ENCODE measurements around the gene TXNDC11.
"Not testable (repeated sequence)": the region's sequence is repeated elsewhere in the genome, so short reads cannot be mapped to it uniquely, and the experiment has no call there.

Gene TXNDC11, protein sequence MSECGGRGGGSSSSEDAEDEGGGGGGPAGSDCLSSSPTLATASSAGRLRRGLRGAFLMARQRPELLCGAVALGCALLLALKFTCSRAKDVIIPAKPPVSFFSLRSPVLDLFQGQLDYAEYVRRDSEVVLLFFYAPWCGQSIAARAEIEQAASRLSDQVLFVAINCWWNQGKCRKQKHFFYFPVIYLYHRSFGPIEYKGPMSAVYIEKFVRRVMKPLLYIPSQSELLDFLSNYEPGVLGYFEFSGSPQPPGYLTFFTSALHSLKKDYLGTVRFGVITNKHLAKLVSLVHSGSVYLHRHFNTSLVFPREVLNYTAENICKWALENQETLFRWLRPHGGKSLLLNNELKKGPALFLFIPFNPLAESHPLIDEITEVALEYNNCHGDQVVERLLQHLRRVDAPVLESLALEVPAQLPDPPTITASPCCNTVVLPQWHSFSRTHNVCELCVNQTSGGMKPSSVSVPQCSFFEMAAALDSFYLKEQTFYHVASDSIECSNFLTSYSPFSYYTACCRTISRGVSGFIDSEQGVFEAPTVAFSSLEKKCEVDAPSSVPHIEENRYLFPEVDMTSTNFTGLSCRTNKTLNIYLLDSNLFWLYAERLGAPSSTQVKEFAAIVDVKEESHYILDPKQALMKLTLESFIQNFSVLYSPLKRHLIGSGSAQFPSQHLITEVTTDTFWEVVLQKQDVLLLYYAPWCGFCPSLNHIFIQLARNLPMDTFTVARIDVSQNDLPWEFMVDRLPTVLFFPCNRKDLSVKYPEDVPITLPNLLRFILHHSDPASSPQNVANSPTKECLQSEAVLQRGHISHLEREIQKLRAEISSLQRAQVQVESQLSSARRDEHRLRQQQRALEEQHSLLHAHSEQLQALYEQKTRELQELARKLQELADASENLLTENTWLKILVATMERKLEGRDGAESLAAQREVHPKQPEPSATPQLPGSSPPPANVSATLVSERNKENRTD

DNA sequence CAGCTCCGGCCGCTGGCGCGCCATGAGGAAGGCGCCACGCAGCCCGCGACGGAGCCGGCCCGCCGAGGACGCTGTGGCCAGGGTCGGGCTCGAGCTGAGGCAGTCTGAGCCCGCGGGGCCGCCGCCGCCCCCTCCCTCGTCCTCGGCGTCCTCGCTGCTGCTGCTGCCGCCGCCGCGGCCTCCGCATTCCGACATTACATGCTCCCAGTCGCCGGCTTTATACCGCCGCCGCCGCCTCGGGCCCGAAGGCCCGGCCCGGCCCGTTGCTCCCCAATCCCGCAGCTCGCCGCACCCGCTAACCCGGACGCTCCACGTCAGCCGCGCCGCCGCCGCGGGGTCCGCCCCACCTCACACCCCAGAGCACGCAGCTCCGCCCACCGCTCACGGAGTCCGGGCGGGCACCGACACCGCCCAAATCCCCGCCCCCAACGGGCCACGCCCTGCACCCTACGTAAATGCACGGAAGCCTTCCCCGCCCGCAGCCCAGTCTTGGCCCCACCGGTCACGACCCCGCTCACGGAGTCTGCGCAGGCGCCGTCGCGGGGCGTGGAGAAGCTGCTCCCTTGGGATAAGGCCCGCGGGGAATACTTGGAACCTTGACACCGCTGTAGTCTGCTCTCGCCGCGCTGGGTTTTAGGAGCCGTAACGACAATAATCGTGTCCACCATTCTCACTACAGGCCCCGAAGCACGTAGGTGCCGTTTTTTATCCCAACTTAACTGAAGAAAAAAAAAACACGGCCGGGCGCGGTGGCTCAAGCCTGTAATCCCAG lies at the start of gene TXNDC11:
TXNDC11 (minus strand) TSS at position 322 of the 772 bp plus-strand sequence; CDS start at position 195, 127 bp downstream.
- DNase-seq = peak; percentile 98

DNA sequence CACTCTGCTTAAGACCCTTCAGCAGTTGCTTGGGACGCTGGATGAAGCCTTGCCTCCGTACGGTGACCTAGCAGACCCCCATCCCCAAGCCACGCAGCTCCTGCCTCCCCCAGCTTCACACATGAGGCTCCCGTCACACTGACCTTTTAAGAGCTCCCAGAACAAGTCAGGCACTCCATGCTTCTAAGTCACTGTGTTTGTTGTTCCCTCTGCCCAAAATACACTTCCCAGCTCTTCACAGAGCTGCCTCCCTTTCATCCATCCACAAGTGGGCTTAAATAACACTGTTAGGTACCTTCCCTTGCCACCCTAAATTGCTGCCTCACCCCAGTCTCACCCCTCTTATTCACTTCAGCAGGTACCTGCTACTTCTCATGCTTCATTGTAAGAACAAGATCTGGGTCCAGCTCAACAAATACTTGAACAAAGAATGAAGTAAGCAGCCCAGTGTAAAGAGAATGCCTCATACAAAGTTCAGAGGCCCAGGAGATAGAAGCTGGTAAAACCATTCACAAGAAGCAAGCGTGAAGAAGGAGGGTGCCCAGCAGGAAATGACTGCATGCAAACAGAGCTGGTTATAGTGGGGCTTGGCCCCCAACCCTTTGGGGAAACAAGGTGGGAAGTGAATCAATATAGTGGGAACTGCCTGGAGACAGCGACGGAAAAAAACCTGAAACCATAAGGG lies 48.6 kb upstream of the TXNDC11 start:
- DNase-seq = no peak

DNA sequence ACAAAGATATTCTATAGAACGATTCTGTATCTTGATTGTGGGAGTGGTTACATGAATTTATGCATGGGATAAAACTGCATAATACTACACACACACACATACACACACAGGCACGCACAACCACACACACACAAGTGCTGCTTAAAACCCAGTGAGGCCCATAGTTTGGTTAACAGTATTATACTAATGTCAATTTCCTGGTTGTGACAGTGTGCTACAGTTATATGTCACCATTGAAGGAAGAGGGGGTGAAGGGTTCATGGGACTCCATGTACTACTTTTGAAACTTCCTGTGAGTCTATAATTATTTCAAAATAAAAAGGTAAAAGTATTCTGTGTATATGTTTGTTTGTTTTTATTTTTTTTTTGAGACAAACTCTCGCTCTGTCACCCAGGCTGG lies 46.3 kb upstream of the TXNDC11 start:
- DNase-seq = no peak

DNA sequence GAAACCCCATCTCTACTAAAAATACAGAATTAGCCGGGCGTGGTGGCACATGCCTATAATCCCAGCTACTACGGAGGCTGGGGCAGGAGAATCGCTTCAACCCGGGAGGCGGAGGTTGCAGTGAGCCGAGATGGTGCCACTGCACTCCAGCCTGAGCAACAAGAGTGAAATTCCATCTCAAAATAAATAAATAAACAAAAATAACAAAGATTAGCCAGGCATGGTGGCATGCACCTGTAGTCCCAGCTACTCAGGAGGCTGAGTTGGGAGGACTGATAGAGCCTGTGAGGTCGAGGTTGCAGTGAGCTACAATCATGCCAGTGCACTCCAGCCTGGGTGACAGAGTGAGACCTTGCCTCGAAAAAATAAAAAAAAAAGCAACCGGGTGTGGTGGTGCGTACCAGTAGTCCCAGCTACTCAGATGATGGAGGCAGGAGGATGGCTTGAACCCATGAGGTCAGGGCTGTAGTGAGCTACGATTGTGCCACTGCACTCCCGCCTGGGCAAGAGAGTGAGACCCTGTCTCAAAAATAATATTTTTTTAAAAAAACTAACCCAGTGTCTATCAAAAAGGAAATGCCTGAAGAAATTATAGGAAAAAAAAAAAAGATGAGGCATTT lies 42.4 kb upstream of the TXNDC11 start:
- DNase-seq = not testable (repeated sequence)

DNA sequence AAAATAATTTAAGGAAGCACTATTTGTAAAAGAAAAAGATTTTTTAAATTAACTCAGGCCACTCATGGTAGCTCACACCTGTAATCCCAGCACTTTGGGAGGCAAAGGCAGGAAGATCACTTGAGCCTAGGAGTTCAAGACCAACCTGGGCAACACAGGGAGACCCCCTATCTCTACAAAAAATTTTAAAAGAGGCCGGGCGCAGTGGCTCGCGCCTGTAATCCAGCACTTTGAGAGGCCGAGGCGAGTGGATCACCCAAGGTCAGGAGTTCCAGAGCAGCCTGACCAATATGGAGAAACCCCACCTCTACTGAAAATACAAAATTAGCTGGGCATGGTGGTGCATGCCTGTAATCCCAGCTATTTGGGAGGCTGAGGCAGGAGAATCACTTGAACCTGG lies 41.7 kb upstream of the TXNDC11 start:
- not testable (repeated sequence) for DNase-seq

DNA sequence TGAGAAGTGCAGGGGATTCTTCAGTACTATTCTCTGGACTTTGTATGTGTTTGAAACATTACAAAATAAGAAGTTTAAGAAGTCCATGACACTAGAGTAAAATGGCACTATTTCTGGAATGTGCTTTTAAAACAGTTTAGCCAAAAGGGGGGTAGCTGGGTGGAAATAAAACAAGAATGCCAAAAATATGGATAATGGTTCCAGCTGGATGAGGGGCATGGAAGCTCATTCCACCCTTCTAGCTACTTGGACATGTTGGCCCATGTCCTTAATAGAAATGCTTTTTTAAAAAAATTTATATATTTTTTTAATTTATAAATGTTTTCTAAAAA lies 41.3 kb upstream of the TXNDC11 start:
- no peak for DNase-seq

DNA sequence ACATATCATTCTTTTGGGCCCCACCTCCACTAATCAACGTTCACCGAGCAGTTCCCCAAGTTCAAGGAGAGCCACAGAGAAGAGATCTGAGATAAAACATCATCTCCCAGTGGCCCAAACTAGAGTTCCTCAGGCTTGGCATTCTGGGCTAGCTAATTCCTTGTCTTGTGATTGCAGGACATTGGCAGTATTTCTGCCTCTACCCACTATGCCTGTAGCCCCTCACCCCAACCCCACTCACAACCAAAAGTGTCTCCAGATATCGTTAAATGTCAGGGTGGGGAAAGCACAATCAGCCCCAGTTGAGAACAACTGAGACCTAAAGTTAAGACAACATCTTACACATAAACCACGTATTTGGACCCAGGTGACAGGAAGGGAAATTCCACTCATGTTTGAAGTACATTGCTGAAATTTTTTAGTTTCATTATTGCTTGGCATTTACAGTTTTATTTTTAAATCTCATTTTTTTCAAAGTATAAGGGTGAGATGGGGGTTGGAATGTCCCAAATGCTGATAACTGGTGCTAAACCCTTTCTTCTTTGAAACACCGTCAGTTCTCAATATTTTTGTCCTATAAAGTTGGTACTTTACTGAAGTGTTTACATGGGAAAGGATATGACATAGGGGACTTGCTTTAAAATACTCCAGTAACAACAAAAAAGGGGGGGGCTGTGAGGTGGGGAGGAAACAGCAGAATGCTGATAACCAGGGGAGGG lies 40.8 kb upstream of the TXNDC11 start:
- peak; percentile 30 for DNase-seq

DNA sequence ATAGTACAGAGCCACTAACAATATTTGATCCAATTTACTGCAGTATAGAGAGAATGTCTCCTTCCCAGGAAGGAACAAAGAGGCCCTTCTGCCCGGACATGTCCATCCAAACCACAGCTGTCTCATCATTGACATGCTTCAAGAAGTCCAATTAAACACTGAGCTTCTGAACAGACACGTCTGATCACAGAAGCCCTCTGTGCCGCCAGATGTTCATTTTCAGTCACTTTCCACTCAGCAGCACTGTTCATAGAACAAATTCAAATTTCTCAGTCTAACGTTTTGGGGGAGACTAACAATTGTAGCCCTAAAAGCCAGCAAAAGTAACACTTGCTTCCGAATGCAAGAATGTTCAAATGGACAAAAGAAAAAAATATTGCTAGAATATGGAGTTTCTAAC lies 39.1 kb upstream of the TXNDC11 start:
- DNase-seq = no peak

DNA sequence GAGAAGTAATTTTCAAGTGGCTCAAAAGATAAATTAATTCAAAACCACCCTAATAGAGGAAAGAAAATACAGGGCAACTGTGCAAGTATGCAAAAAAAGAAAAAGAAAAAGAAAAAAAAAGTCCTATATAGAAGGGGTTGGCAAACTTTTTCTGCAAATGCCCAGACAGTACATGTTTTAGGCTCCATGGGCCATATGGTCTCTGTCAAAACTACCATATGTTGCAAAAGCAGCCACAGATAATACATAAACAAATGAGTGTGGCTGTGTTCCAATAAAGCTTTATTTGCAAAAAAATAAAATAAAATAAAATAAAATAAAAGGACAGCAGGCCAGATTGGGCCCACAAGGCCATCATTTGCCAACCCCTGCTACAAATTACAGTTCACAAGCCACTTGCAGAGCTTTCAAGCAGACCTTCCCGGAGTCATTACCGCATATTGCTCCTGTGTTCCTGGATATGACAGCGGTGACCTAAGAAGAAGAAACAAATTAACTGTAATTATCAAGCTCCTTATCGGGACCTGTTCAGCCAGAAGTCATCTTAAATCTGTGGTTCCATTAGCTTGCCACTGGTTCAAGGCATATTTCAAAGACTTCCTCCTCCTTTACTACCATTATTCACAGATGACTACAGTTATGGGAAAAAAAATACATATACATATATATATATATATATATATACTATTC lies 38.5 kb upstream of the TXNDC11 start:
- DNase-seq = no peak

DNA sequence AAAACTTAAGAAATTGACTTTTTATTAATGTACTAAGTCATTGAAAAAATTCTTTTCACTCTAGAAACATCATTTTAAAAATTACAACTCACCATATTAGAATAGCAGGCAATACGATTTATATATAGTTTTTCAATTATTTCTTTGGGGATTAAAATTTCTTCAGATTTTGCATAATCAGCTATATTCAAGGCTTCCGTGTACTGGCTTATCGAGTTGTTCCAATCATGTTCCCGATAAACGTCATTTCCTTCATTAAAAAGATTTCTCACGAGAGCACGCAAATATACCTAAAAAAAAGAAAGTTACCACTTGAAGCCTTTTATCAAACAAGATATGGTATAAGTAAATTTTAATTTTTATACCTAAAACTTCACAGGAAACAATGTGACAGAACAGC lies 36.4 kb upstream of the TXNDC11 start:
- no peak for DNase-seq

DNA sequence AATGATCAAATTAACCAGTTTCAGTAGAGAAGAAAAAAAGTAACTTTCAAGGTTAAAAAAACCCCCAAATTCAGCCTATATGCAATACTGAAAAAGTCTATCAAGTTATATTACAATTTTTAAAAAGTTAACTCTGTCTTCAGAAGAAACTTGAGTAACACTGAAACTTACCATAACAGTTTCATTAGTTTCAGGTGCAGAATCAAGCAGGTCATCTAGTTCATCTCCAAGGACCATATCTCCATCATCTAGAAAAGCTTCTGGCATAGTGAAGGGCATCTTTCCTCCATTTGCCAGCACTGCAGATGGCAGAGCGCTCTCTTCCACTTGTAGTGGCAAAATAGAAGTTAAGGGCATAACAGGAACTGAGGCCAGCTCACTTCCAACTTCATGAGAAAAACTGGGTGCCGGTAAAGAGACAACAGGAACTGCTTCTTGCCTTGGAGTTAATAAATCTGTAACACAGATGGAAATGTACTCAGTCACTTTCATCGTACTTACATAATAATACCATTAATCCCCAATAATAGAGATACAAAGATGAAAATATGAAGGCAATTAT lies 31.5 kb upstream of the TXNDC11 start:
- no peak for DNase-seq

DNA sequence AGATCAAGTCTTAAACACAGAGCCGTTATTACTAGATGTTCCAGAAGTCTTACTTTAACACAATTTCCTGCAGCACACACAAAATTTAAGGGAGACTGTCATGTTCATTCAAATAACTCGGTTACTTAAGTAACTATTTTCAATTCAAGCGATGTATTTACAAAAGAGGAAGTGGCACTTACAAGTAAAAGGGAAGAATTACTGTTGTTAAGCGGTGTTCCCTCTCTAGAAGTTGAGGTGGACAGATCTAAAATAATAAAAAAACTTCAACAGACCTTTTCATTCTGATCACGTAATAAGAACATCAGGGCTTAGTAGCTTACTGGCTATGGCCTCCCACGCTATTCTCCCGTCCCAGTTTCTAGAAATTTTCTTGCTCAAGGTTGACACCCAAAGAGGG lies 26.2 kb upstream of the TXNDC11 start:
- no peak for DNase-seq

DNA sequence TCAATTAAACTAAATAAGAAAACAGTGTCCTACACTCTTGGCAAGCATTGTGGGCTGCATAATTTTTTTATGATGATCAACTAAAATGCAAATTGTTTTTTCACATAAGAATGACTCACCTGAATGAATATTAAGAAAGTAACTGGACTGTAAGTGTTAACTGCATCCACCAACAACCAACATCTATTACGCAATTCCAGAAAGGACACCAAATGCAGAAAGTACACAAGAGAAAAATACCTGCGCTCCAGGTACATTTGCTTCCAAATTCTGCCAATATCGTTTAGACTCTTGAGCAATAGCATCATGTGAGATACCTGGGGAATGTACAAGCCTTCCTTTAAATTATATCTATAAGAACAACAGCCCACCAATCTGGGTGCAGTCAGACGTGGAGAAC lies 19.8 kb upstream of the TXNDC11 start:
- no peak for DNase-seq

DNA sequence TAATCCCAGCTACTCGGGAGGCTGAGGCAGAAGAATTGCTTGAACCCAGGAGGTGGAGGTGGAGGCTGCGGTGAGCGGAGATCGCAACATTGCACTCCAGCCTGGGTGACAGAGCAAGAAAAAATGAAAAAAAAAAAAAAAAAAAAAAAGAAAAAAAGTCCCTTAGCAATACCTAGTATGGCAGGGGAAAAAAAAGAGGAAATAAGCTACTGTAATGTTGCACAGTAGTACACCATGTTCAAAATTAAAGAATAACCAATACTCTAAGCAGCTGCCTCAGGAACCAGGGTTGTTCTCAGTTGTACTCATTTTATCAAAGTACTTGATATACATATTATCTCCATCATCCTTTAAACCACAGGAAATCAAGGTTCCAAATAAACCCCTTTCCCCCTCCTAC lies 17.3 kb upstream of the TXNDC11 start:
- DNase-seq = no peak

DNA sequence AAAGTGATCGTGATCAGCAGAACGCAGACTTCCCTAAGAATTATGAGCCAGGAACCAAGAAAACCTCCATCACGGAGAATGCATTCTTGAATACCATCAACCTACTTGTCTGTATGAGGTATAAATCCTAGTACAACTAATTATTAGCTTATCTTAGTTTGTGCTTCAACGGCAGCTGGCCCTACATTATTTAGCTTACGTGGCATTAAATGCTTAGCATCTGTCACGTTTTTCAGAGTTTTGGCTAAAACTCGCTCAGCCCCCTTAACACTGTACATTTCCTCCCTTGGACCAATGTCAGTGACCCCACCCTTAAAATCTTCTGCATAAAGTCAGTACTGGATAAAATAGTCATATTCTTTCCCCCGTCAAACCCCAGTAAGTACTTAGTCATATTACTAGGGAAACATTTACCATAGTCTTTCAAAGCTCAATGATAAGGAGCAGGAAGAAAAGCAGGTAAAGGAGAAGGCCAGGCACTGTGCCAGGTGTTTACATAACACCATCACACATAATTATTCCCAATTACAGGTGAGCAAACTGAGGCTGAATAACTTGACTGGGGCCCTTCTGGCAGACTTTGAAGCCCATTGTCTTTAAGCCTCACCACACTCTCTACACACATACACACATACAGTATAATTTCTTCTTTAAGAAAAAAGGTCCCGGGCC lies 16.6 kb upstream of the TXNDC11 start:
- no peak for DNase-seq

DNA sequence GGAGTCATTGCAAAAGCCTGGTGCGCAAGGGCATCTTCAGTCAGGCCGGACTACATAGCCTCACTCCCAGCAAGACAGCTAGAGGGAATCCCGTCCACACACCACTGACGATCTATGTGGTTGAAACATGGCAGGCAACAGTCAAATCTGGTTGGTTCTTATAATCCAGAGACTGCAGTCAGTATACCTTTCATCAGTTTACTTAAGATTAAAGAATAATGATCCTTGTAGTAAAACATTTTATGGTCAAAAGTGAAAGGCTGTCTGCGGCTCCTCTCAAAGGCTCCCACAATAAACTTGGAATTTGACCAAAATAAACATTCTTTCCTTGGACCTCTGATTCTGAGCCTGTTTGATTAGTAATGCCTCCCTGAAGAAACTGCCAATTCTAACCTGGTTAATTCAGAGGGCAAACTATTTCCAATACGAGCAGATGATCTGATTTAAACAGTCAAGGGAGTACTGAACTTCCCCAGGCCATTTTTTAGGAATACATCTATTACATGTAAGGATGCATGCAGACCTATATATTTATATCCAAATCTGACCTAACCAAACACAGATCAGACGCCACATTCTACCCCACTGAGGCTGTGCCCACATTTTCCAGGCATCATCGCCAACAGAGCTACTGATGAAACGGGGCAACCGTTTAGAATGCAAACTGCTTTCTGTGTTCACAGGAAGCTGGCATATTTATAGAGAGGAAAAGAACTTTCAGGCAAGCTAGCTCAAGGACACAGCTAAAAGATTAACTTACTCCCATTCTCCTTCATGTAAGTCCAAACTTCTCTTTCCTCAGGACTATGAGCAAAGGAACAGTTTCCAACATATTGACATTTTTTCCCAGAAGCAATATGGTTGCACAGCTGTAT lies 15.3 kb upstream of the TXNDC11 start:
- DNase-seq = no peak

DNA sequence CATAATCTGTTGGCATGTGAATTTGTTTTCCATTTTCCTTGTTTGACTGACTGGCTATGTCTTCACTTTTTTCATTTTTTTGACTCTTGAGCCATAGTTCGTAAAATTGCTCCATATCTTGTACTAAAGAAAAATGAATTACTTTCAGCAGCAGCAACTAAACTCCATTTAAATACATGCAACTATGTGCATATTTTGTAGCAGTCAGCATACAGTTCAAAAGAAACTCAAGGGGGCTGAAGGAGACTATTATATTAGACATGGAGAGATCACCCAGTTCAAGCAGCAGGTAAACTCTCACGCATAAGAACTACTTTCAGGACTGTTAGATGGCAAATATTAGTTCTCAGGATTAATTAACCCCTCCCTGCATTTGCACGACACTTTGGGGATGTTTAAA lies 13.6 kb upstream of the TXNDC11 start:
- no peak for DNase-seq

DNA sequence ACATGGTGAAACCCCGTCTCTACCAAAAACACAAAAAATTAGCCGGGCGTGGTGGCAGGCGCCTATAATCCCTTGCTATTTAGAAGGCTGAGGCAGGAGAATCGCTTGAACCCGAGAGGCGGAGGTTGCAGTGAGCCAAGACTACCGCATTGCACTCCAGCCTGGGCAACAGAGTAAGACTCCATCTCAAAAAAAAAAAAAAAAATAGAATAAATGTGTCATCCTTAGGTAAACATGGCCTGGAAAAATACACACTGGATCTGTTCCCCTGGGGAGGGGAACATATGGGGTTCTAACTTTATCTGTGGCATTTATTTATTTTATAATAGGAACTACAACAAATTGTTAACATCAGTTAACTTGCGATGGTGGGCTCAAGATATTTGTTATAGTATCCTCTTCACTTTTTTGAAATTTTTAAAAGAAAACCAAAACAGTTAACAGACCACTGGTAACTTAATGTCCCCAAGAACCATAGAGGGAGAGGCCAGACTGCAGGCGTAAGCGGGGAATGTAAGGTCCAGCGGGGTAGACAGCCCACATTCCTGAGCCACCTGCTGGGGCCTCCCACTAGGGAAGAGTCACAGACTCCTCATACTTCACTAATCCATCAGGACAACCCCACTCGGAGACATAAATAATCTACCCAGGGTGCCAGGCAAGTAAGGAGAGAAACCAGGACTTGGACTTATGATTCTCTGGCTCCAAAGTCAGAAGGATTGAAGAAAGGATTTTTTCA lies 12.5 kb upstream of the TXNDC11 start:
- no peak for DNase-seq
